ENCODE measurements around the gene SEPTIN3.

DNA sequence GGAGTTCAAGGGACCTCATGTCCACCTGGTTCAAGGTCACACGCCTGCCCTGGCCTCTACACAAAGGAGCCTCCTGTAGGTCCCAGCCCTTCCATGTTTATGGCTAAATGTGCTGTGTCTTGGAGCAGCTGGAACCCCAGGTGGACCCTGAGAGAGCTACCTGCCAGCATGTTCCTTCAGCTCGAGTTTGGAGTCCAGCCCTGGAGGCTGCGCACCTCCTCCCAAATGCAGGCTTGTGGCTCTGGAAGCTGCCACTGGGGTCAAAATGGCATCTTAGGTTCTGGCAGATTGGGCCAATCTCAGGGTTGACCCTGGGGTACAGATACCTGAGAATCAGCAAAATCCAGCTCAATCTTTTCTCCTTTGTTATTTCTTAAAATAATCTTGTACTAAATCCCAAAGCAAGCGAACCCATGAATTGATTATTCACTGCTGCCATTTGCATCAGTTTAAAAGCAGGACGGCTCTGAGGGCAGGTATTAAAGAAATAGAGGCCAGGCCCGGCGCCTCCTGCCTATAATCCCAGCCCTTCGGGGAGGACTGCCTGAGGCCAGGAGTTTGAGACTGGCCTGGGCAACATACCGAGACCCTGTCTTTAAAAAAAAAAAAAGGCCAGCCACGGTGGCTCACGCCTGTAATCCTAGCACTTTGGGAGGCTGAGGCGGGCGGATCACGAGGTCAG lies 45.5 kb upstream of the SEPTIN3 start:
- TF ChIP-seq, protein P1, sequence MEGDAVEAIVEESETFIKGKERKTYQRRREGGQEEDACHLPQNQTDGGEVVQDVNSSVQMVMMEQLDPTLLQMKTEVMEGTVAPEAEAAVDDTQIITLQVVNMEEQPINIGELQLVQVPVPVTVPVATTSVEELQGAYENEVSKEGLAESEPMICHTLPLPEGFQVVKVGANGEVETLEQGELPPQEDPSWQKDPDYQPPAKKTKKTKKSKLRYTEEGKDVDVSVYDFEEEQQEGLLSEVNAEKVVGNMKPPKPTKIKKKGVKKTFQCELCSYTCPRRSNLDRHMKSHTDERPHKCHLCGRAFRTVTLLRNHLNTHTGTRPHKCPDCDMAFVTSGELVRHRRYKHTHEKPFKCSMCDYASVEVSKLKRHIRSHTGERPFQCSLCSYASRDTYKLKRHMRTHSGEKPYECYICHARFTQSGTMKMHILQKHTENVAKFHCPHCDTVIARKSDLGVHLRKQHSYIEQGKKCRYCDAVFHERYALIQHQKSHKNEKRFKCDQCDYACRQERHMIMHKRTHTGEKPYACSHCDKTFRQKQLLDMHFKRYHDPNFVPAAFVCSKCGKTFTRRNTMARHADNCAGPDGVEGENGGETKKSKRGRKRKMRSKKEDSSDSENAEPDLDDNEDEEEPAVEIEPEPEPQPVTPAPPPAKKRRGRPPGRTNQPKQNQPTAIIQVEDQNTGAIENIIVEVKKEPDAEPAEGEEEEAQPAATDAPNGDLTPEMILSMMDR (IDR thresholded peaks at IDR 0.05), result no peak
- TF ChIP-seq POLR2A (IDR thresholded peaks at IDR 0.05), result no peak

Measured in Peyer's patch (tissue), 4 donors.